GM18526 (cell line): ENCODE measurements around the gene HNRNPUL2.

Experiments used
- POLR2A ChIP-seq: IDR thresholded peaks from 3 replicates; pipeline ENCODE4 v1.6.1; 2011; ENCODE audit not compliant: insufficient read length; ENCODE audit errors: extremely low read depth

Gene HNRNPUL2

GRCh38 chr11:62680825-62681240, 46.4 kb downstream of the HNRNPUL2 start:
- no peak for TF ChIP-seq POLR2A

- TF ChIP-seq POLR2A, result peak; percentile 87
Observed at GRCh38 chr11:62678770-62679696, 48.2 kb downstream of the HNRNPUL2 start, which contains the start of gene UBXN1. Gene UBXN1 (minus strand): TSS chr11:62679073. CDS start chr11:62678923, 150 bp downstream.

DNA sequence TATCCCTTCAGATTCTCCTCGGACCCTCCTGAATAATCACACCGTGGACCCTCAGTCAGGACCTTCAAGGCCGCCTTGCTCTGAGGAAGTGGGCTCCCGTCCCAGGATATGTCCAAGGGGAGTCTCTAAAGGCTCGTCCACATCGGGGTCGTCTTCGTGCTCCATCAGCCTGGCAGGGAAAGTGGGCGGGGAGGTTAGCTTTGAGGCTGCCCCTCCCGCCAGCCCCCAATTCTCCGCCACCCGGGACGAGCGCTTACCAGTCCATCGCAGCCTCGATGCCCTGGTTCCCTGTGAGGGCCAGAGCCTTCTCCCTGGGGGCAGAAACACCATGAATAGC, 48.9 kb downstream of the HNRNPUL2 start:
- TF ChIP-seq POLR2A, result no peak

GRCh38 chr11:62677714-62678113, 49.5 kb downstream of the HNRNPUL2 start:
- TF ChIP-seq POLR2A, result no peak

DNA sequence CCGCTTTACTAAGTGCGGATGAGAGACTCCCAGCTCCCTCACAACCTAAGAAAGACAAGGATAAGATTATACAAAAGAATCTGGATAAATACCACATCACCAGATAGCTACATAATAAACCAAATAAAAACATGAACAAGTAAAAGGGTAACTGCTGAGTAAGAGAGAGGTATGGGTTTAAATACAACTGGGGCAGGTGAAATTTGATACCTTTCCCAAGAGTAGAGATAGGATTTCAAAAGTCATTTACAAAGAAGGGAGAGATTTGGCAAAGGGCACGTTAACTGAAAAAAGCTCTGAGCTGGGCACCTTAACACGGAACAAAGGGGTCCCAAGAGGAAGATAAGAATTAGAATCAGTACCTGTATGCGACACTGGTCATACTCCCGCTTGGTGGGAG, 50.1 kb downstream of the HNRNPUL2 start:
- no peak for TF ChIP-seq POLR2A

DNA sequence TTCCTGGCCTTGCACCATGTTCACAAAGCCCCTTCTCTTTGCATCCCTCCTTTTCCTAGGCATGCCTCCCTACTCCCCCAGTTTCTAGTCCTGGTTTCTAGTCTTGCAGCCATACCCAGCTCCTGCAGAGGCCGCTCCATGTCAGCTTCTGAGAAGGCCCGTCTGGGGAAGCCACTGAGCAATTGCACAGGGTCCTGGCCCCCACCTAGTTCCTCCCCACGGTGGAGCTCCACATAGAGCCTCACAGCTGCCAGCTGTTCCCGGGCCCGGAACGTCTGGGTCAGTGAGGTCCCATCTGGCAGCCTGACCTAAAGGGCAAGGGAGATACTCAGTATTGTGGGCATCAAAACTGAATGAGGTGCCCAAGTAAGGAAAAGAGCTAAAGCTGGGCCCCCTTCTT, 50.6 kb downstream of the HNRNPUL2 start:
- TF ChIP-seq POLR2A, result no peak

GRCh38 chr11:62673196-62673525, 54.1 kb downstream of the HNRNPUL2 start:
- TF ChIP-seq POLR2A, result no peak

GRCh38 chr11:62671608-62672389, 55.5 kb downstream of the HNRNPUL2 start, which contains the start of the genes LBHD1 and UQCC3:
Gene LBHD1 (minus strand): TSS chr11:62672267. CDS start chr11:62670031, 2,236 bp downstream.
Gene UQCC3 (plus strand): TSS chr11:62671673. CDS start chr11:62671746, 73 bp downstream.
- TF ChIP-seq POLR2A, result peak; percentile 81

GRCh38 chr11:62671236-62671607, 56.0 kb downstream of the HNRNPUL2 start:
- TF ChIP-seq POLR2A, result no peak

- TF ChIP-seq POLR2A, result no peak
Observed at GRCh38 chr11:62669420-62670161, 57.7 kb downstream of the HNRNPUL2 start.

- TF ChIP-seq POLR2A, result no peak
Observed at GRCh38 chr11:62667460-62667859, 59.8 kb downstream of the HNRNPUL2 start.

DNA sequence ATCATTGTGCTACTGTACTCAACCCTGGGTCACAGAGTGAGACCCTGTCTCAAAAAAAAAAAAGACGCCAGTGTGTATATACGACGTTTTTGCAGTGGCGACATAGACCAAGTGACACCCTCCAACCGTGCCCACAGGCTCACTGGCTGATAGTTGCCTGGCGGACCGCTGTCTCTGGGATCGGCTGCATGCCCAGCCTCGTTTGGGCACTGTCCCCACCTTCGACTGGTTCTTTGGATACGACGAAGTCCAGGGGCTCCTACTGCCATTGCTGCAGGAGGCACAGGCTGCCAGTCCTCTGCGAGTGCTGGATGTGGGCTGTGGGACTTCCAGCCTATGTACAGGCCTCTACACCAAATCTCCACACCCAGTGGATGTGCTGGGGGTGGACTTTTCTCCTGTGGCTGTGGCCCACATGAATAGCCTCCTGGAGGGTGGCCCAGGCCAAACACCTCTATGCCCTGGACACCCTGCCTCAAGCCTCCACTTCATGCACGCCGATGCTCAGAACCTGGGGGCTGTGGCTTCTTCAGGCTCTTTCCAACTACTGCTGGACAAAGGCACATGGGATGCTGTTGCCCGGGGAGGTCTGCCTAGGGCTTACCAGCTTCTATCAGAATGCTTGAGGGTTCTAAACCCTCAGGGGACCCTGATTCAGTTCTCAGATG, 60.9 kb downstream of the HNRNPUL2 start:
- no peak for TF ChIP-seq POLR2A

DNA sequence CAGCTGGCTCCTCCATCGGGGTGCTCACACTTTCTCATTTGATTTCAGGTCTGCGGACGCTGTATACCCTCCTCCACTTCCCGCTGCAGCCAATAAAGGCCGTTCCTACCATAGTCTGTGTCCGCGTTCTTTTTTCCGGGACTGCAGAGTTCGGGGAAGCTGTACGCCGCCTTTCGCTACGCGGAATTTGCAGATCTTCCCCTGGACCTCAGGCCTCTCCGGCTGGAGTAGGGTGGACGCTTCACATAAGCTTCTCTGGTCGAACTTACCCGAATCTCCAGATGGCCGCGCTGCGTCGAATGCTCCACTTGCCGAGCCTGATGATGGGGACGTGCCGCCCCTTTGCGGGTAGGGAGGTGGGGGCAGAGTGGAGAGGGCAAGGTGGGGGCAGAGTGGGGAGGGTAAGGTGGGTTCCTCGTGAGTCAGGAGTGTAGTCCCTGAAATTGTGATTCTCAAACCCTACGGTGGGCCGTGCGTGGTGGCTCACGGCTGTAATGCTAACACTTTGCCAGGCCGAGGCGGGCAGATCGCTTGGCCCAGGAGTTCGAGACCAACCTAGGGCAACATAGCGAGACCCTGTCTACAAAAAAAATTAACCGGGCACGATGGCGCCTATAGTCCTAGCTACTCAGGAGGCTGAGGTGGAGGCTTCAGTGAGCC, 61.5 kb downstream of the HNRNPUL2 start:
- no peak for TF ChIP-seq POLR2A

GRCh38 chr11:62665075-62665598, 62.1 kb downstream of the HNRNPUL2 start, which contains the start of the genes C11orf98 and CSKMT:
Gene C11orf98 (minus strand): TSS chr11:62665210. CDS start chr11:62665169, 41 bp downstream.
Gene CSKMT (plus strand): TSS chr11:62665312. CDS start chr11:62665880, 568 bp downstream.
- TF ChIP-seq POLR2A, result peak; percentile 100
